Retinal pigment epithelial cell (primary cell): ENCODE data around the gene ARSG.

Experiments
- DNase-seq: peaks from one replicate; pipeline ENCODE4 v3.0.0-alpha.2; 2010; ENCODE audit warnings: low read depth
- H3K4me3 ChIP-seq: 2 replicates; pipeline ENCODE4 v1.5.1; 2011; ENCODE audit warnings: mild to moderate bottlenecking, low read length, control low read depth, moderate library complexity
- CTCF ChIP-seq: conservative IDR thresholded peaks from 2 replicates; pipeline ENCODE4 v1.5.1; 2011; ENCODE audit warnings: low read depth, low read length, control low read depth, inconsistent platforms

ARSG gene

GRCh38 chr17:68422821-68423220 lies 131.5 kb downstream of the ARSG start:
- no peak for DNase-seq
- no peak for TF ChIP-seq CTCF
- H3K4me3 ChIP-seq: no peak overlapping the region

GRCh38 chr17:68423251-68423650 lies 132.0 kb downstream of the ARSG start:
- no peak overlapping the region for H3K4me3 ChIP-seq
- no peak for TF ChIP-seq CTCF
- DNase-seq: no peak

DNA sequence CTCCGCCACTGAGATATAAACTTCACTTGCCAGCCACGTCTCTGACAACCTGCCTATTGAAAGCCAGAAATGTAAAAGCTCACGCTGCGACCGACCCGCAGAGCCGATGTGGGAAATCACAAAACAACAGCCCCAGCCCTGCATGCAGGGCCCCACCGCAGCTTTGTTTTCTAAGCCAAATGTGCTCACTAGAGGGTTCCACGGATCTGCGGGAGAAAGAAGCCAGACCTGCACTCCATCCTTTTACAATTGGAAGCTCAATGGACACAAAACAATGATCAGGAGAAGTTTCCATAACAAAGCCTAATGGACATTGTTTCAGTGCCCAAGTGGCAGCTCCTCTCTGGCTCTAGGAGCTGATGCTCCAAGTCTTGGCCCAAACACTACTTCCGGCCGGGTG lies 132.9 kb downstream of the ARSG start:
- no peak for DNase-seq
- TF ChIP-seq CTCF: no peak
- H3K4me3 ChIP-seq: no peak overlapping the region

DNA sequence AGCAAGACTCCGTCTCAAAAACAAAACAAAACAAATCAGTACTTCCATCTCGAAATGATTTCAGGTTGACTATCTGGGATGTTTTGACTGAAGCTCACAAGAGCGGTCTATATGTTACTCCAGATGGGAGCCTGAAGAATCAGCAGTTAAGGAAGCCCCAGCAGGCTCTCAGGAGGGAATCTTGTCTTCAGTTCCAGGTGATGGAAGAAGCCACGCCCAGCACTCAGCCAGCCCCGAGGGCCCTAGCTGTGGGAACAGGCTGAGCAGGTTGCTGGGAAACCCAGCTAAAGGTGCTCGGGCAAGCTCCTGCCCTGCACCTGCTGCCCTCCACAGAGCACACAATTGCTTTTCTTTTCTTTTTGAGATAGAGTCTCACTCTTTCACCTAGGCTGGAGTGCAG lies 133.6 kb downstream of the ARSG start:
- DNase-seq: no peak
- TF ChIP-seq CTCF: no peak
- no peak overlapping the region for H3K4me3 ChIP-seq

GRCh38 chr17:68425979-68426378 lies 134.7 kb downstream of the ARSG start:
- H3K4me3 ChIP-seq: no peak overlapping the region
- DNase-seq: no peak
- TF ChIP-seq CTCF: no peak

- TF ChIP-seq CTCF: no peak
- DNase-seq: no peak
- no peak overlapping the region for H3K4me3 ChIP-seq
Measured at GRCh38 chr17:68427575-68427974, 136.3 kb downstream of the ARSG start.

DNA sequence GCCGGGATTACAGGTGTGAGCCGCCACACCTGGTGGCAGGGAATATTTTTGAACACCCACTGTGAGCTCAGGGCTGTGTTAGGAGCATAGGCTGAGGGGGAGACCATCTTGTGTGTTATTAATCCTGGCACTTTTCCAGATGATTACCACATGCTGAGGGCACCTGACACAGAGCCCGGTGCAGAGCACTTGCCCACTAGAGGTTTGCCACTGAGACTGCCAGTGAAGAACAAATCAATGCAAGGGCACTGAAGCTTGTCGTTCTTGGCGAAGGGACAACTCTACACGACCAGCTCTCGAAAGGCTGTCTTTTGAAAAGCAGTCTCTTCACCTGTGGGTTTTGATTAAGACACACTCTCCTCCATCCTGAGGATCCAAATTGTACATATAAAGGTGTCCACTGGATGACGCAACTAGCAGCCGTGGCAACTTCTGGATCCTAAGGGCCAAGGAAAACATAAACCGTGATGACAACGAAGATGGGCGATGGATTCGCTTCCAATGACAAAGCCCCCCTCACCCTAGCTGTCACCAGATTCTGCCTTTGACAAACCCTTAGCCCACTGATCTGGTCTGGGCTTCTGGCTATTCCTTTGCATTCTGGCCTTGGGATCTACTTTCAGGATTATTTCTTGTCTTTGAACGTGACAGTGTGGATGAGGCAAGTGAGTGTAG lies 137.3 kb downstream of the ARSG start:
- H3K4me3 ChIP-seq: no peak overlapping the region
- no peak for TF ChIP-seq CTCF
- DNase-seq: no peak
